Measurements from ENCODE around the gene TMEM181.

TMEM181 gene

GRCh38 chr6:158596861-158597260, 37.0 kb downstream of the TMEM181 start:
- Histone ChIP-seq H3K27ac (no peak overlapping the region), H3K36me3 (replicated peaks) (peaks cover 34% of the 10 kb centered on the region), H3K27me3 (replicated peaks) (no peaks in the 10 kb centered on the region), H3K4me3 (ENCODE audit: low read depth, low read length) (no peak overlapping the region)
- TF ChIP-seq CTCF (IDR thresholded peaks at IDR 0.05; ENCODE audit: low read depth, low read length, missing control alignments), result no peak
- DNase-seq, result no peak
- in situ Hi-C loops (cut with HindIII; ENCODE audit: low pct_ligation_motif_present, low sequenced_read_pairs), result no loop called here

GRCh38 chr6:158597565-158597964, 37.7 kb downstream of the TMEM181 start:
- H3K4me3 ChIP-seq (ENCODE audit: low read depth, low read length), result no peak overlapping the region
- peaks cover 29% of the 10 kb centered on the region for H3K36me3 ChIP-seq (replicated peaks)
- in situ Hi-C loops (cut with HindIII; ENCODE audit: low pct_ligation_motif_present, low sequenced_read_pairs), result no loop called here
- TF ChIP-seq CTCF (IDR thresholded peaks at IDR 0.05; ENCODE audit: low read depth, low read length, missing control alignments), result no peak
- DNase-seq, result no peak
- no peaks in the 10 kb centered on the region for H3K27me3 ChIP-seq (replicated peaks)
- no peak overlapping the region for H3K27ac ChIP-seq

GRCh38 chr6:158599635-158600034, 39.7 kb downstream of the TMEM181 start:
- no peak for TF ChIP-seq CTCF (IDR thresholded peaks at IDR 0.05; ENCODE audit: low read depth, low read length, missing control alignments)
- Histone ChIP-seq H3K27ac (no peak overlapping the region), H3K27me3 (replicated peaks) (no peaks in the 10 kb centered on the region), H3K4me3 (ENCODE audit: low read depth, low read length) (no peak overlapping the region), H3K36me3 (replicated peaks) (peaks cover 21% of the 10 kb centered on the region)
- in situ Hi-C loops (cut with HindIII; ENCODE audit: low pct_ligation_motif_present, low sequenced_read_pairs), result no loop called here
- no peak for DNase-seq

GRCh38 chr6:158603261-158604047, 43.6 kb downstream of the TMEM181 start:
- DNase-seq, result no peak
- in situ Hi-C loops (cut with HindIII; ENCODE audit: low pct_ligation_motif_present, low sequenced_read_pairs), result no loop called here
- H3K27me3 ChIP-seq (replicated peaks), result no peaks in the 10 kb centered on the region
- peaks cover 29% of the 10 kb centered on the region for H3K36me3 ChIP-seq (replicated peaks)
- TF ChIP-seq CTCF (IDR thresholded peaks at IDR 0.05; ENCODE audit: low read depth, low read length, missing control alignments), result no peak
- no peak overlapping the region for H3K27ac ChIP-seq
- H3K4me3 ChIP-seq (ENCODE audit: low read depth, low read length), result no peak overlapping the region

GRCh38 chr6:158604048-158604406, 44.1 kb downstream of the TMEM181 start:
- in situ Hi-C loops (cut with HindIII; ENCODE audit: low pct_ligation_motif_present, low sequenced_read_pairs), result no loop called here
- no peak for TF ChIP-seq CTCF (IDR thresholded peaks at IDR 0.05; ENCODE audit: low read depth, low read length, missing control alignments)
- DNase-seq, result no peak
- Histone ChIP-seq H3K4me3 (ENCODE audit: low read depth, low read length) (no peak overlapping the region), H3K36me3 (replicated peaks) (peaks cover 31% of the 10 kb centered on the region), H3K27me3 (replicated peaks) (no peaks in the 10 kb centered on the region), H3K27ac (no peak overlapping the region)

All from brain microvascular endothelial cell (primary cell).